Measurements from ENCODE around the gene ITGA7. TPM values are rescaled to one million over a fixed set of nuclear protein-coding genes. Genes with fewer than 3 reads are reported as not detected.

Gene ITGA7
- total RNA-seq, 2 experiments from 2014 or later = 3.1 TPM

DNA sequence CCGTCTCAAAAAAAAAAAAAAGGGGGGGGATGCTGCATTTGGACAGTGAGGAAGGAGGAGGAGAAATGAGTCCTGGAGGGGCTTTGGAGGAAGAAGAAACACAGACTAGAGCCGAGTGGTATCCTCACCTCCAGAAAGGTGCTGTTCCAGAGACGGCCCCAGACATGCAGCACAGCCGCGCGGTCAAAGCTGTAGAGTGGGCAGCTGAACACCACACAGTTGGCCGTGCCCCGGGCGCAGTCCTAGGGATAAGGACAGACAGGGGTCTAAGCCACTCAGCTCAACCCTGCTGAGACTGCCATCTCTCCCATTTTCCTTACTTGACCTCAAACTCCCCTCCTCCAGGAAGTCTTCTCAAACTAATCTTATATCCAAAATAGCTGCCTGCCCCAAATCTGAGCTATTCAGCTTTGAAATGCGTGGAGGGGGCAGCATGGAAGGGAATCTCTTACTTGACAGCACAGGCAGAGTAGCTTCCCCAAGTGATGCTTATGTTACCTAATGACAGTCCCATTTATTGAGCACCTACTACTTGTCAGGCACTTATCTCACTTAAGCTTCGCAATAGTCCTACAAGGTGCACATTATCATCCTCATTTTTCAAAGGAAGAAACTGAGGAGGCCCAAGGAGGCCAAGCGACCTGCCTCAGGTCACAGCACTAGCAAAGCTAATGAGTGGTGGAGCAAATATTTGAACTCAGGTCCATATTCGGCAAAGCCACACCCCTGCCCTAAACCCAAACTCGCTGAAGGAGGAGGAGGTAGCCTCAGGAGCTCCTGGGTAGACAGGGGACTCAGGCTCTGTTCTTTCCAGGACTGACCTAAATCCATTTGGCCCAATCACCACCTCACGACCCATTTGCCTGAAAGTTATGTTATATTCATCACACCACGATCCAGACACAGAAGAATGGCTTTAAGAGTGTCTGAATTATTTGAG lies 18.7 kb downstream of the ITGA7 start:
- no peaks in the 10 kb centered on the region for H3K27me3 Mint-ChIP-seq
- ChIA-PET CTCF (interaction anchor here (1.1 to 1.5 kb wide), 2 partner anchors 17 to 45 kb away, joined by 3 read pairs; no protein-coding TSS in a partner anchor), POLR2A (no interaction called here)
- no peak overlapping the region for H3K27ac Mint-ChIP-seq
- no peaks in the 10 kb centered on the region for H3K9me3 Mint-ChIP-seq
- DNase-seq = no peak
- no peaks in the 10 kb centered on the region for H3K36me3 Mint-ChIP-seq (ENCODE audit: low read depth)
- no peak overlapping the region for H3K4me3 Mint-ChIP-seq
- H3K4me1 Mint-ChIP-seq = no peaks in the 10 kb centered on the region

DNA sequence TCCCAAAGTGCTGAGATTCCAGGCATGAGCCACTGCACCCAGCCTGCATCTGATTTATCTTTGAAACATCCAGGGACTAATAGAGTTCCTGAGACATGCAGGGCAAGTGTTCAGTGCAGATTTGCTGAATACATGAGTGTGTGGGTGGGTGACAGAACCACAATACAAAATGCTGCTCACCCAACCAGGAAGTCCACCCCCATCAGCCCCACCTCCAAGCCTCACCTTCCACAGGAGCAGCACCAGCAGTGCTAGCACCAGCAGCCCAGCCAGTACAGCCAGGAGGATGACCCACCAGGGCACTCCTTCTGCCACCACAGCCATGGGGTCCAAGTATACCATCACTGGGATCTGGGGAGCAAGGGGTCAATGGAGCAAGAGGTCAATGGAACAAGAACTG lies 20.0 kb downstream of the ITGA7 start:
- DNase-seq = no peak
- POLR2A ChIA-PET = no interaction called here
- H3K4me1 Mint-ChIP-seq = no peaks in the 10 kb centered on the region
- H3K4me3 Mint-ChIP-seq = no peak overlapping the region
- H3K9me3 Mint-ChIP-seq = no peaks in the 10 kb centered on the region
- no peaks in the 10 kb centered on the region for H3K36me3 Mint-ChIP-seq (ENCODE audit: low read depth)
- CTCF ChIA-PET = interaction anchor here (1.5 kb wide), 1 partner anchor 18 kb away, joined by 3 read pairs; no protein-coding TSS in a partner anchor
- no peak overlapping the region for H3K27ac Mint-ChIP-seq
- peaks cover 3% of the 10 kb centered on the region for H3K27me3 Mint-ChIP-seq

DNA sequence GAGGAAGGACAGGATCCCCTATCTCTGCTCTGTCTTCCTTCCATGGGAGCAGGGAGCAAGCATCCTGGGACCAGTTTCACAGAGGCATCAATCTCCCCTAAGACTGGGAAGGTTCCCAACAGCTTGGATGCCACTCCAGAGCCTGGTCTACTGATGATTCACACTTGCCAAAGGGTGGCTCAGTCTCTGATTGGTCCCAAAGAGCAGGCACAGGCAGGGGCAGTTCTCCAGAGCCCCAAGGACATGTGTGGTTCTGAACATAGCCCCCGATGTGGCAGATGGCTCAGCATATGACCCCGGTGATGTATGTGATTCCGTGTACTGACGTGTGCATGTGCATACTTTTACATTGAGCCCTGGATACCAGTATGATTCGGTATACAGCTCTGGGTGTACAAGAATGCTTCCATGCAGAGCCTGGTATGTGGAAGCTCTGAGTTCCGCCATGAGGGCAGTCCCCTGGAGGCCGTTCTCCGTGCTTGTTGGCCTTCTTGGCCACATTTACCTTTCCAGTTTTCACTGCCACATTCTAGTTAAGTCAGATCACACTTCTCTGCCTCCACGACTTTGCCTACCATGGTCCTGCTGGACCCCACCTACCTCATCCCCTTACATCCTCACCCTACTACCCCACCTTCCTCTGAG lies 21.2 kb downstream of the ITGA7 start:
- Mint-ChIP-seq H3K4me3 (no peak overlapping the region), H3K4me1 (no peaks in the 10 kb centered on the region), H3K36me3 (ENCODE audit: low read depth) (no peaks in the 10 kb centered on the region), H3K27me3 (peaks cover 9% of the 10 kb centered on the region), H3K27ac (no peak overlapping the region), H3K9me3 (no peaks in the 10 kb centered on the region)
- ChIA-PET CTCF (no interaction called here), POLR2A (no interaction called here)
- no peak for DNase-seq

DNA sequence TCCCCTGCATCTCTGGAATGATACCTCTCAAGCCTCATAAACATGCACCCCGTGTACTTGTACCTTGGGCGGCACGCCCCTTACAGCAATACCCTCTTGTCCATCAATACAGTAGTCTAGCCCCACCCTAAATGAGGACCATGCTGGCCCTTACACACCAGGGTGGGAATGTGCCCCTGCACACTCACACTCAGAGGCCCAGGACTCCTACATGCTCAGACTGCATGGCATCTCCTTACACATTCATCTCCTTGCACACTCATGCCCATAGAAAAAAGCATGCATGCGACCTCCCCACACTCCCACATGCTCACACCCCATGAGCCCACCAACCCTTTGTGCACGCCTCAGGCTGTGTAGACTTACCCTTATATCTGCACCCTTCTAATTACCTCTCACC lies 22.0 kb downstream of the ITGA7 start:
- POLR2A ChIA-PET = no interaction called here
- no peaks in the 10 kb centered on the region for H3K36me3 Mint-ChIP-seq (ENCODE audit: low read depth)
- no peak for DNase-seq
- no peak overlapping the region for H3K27ac Mint-ChIP-seq
- CTCF ChIA-PET = no interaction called here
- no peak overlapping the region for H3K4me3 Mint-ChIP-seq
- no peaks in the 10 kb centered on the region for H3K9me3 Mint-ChIP-seq
- peaks cover 17% of the 10 kb centered on the region for H3K27me3 Mint-ChIP-seq
- H3K4me1 Mint-ChIP-seq = peaks cover 5% of the 10 kb centered on the region

DNA sequence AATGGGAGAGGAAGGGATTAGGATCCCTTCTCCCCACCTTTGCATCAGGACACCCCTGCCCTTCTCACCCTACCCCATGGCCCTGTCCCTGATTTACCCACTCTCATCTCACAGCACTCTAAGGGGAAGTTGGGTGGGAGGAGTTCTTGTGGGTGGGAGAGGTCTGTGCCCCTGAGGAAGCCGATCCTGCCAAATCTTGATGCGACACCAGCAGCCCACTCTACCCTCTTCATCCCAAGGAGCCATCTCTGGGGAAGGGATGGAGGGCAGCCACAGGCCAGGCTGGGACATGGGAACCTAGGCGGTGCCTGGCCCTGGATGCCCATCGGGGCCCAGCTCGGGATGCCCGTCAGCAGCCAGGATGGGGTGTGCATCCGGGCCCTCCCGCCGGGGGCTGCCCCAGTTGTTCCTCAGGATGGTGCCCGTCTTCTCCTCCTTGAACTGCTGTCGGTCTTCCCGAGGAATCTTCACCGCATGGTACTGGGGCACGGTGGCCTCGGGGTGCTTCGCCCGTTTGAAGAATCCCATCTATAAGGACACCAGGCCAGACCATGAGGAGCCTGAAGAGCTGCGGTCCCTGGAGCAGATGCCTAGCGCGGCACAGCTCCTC lies 22.8 kb downstream of the ITGA7 start:
- ChIA-PET POLR2A (no interaction called here), CTCF (no interaction called here)
- Mint-ChIP-seq H3K27me3 (peaks cover 23% of the 10 kb centered on the region), H3K36me3 (ENCODE audit: low read depth) (no peaks in the 10 kb centered on the region), H3K4me3 (no peak overlapping the region), H3K4me1 (peaks cover 5% of the 10 kb centered on the region), H3K9me3 (no peaks in the 10 kb centered on the region), H3K27ac (no peak overlapping the region)
- DNase-seq = no peak

DNA sequence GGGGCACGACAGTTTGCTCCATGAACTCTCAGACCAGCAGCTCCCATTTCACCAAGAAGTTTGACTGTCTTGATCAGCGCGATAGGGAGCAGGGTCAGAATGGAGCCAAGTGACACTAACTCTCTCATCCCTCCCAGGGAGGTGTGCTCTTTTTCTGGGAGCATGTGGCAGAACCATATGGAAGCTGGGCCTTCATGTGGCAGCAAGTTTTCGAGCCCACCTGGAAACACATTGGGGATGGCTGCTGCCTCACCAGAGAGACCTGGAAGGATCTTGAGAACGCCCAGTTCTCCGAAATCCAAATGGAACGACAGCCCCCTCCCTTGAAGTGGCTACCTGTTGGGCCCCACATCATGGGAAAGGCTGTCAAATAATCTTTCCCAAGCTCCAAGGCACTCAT lies 24.0 kb downstream of the ITGA7 start:
- Mint-ChIP-seq H3K9me3 (no peaks in the 10 kb centered on the region), H3K27ac (no peak overlapping the region), H3K27me3 (peaks cover 26% of the 10 kb centered on the region), H3K4me3 (no peak overlapping the region), H3K4me1 (peaks cover 5% of the 10 kb centered on the region), H3K36me3 (ENCODE audit: low read depth) (no peaks in the 10 kb centered on the region)
- ChIA-PET POLR2A (no interaction called here), CTCF (interaction anchor here (1.2 kb wide), 2 partner anchors 16 to 27 kb away, joined by 3 read pairs; no protein-coding TSS in a partner anchor)
- no peak for DNase-seq

DNA sequence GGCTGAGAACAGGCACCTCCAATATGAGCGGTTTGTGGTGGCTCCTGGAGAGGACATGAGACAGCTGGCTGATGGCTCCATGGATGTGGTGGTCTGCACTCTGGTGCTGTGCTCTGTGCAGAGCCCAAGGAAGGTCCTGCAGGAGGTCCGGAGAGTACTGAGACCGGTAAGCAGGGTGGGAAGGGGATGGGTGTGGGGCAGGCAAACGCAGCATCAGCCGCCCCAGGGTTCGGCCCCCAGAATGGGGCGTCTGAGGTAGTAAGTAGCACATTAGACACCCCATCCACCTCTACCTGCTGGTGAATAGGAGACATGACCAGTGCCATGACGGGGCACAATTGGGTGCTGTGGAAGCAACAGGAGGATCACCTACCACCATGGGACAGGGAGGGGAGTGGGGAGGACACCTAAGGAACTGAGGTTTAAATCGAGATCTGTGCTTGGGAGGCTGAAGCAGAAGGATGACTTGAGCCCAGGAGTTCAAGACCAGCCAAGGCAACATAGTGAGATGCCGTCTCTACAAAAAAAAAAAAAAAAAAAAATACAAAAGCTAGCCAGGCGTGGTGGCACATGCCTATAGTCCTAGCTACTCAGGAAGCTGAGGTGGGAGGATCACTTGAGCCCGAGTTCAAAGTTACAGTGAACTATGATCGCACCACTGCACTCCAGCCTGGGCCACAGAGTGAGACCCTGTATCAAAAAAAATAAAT lies 25.5 kb downstream of the ITGA7 start:
- ChIA-PET CTCF (interaction anchor here (0.6 to 1.2 kb wide), 4 partner anchors 26 to 912 kb away, joined by 3 to 4 read pairs (median 3); no protein-coding TSS in a partner anchor), POLR2A (no interaction called here)
- Mint-ChIP-seq H3K27ac (no peak overlapping the region), H3K36me3 (ENCODE audit: low read depth) (no peaks in the 10 kb centered on the region), H3K27me3 (peaks cover 26% of the 10 kb centered on the region), H3K4me3 (no peak overlapping the region), H3K9me3 (no peaks in the 10 kb centered on the region), H3K4me1 (peaks cover 5% of the 10 kb centered on the region)
- no peak for DNase-seq

DNA sequence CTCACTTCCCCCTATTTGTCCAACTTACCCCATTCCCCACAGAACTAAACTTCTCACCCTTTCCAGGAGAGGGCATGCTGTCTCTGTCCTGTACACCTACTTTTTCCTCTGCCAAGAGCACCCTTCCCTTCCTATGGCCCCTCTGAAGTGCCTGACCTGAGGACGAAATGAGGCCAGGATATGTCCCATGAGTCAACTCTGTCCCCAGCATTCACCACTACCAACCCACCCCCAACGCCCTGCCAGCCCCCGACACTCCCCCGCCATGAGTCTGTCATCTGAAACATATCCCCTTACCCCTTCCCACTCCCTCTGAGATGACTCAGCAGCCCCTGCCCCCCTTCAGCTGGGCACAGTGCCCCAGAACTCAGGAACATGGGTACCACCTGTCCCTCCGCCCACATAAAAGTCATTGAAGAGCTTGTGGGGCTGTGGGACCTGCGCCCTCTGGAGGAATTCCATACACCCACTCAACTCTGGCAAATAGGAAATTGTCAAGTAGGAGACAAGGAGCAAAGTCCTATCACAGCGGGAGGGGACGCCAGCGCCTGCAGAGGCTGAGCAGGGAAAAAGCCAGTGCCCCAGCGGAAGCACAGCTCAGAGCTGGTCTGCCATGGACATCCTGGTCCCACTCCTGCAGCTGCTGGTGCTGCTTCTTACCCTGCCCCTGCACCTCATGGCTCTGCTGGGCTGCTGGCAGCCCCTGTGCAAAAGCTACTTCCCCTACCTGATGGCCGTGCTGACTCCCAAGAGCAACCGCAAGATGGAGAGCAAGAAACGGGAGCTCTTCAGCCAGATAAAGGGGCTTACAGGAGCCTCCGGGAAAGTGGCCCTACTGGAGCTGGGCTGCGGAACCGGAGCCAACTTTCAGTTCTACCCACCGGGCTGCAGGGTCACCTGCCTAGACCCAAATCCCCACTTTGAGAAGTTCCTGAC lies 26.3 kb downstream of the ITGA7 start:
- Mint-ChIP-seq H3K4me3 (no peak overlapping the region), H3K27me3 (peaks cover 26% of the 10 kb centered on the region), H3K4me1 (peaks cover 5% of the 10 kb centered on the region), H3K27ac (no peak overlapping the region), H3K36me3 (ENCODE audit: low read depth) (no peaks in the 10 kb centered on the region), H3K9me3 (no peaks in the 10 kb centered on the region)
- DNase-seq = no peak
- ChIA-PET POLR2A (no interaction called here), CTCF (interaction anchor here (1.1 kb wide), 1 partner anchor 53 kb away, joined by 3 read pairs; no protein-coding TSS in a partner anchor)

DNA sequence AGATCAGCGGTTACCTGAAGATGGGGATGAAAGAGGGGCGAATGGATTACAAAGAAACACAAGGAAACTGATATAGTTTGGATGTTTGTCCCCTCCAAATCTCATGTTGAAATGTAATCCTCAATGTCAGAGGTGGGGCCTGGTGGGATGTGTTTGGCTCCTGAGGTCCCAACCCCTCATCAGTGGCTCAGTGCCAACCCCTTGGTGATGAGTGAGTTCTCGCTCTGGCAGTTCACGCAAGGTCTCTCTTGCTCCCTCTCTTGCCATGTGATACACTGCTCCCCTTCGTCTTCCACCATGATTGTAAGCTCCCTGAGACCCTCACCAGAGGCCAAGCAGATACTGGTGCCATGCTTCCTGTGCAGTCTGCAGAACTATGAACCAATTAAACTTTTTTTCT lies 28.0 kb downstream of the ITGA7 start:
- no peaks in the 10 kb centered on the region for H3K9me3 Mint-ChIP-seq
- H3K4me3 Mint-ChIP-seq = no peak overlapping the region
- no peak overlapping the region for H3K27ac Mint-ChIP-seq
- POLR2A ChIA-PET = no interaction called here
- peaks cover 28% of the 10 kb centered on the region for H3K27me3 Mint-ChIP-seq
- CTCF ChIA-PET = no interaction called here
- DNase-seq = no peak
- peaks cover 5% of the 10 kb centered on the region for H3K4me1 Mint-ChIP-seq
- no peaks in the 10 kb centered on the region for H3K36me3 Mint-ChIP-seq (ENCODE audit: low read depth)

DNA sequence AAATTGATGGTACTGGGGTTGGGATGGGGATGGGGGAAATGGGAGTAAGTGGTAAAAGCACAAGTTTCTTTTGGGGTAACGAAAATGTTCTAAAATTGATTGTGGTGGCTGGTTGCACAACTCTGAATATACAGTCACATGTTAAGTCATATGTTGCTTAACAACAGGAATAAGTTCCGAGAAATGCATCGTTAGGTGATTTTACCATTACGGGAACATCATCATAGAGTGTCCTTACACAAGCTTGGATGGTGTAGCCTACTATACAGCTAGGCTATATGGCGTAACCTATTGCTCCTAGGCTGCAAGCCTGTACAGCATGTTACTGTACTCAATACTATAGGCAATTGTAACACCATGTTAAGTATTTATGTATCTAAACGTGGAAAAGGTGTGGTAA lies 31.0 kb downstream of the ITGA7 start:
- Mint-ChIP-seq H3K9me3 (no peaks in the 10 kb centered on the region), H3K4me1 (peaks cover 5% of the 10 kb centered on the region), H3K27me3 (peaks cover 25% of the 10 kb centered on the region), H3K27ac (no peak overlapping the region), H3K36me3 (ENCODE audit: low read depth) (no peaks in the 10 kb centered on the region), H3K4me3 (no peak overlapping the region)
- ChIA-PET POLR2A (no interaction called here), CTCF (interaction anchor here (0.6 to 1.3 kb wide), 2 partner anchors 30 to 997 kb away, joined by 3 to 4 read pairs; no protein-coding TSS in a partner anchor)
- DNase-seq = no peak

DNA sequence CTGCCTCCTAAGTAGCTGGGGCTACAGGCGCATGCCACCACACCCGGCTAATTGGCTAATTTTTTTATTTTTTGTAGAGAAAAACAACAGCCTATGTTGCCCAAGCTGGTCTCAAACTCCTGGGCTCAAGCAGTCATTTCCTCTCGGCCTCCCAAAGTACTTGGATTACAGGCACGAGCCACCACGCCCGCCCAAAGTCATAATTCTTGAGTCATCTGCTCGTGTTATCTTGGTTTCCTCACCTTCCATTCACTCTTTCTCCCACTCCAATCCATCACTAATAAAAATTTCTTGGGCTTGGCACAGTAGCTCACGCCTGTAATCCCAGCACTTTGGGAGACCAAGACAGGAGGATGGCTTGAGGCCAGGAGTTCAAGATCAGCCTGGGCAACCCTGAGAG lies 32.0 kb downstream of the ITGA7 start:
- DNase-seq = no peak
- no peaks in the 10 kb centered on the region for H3K9me3 Mint-ChIP-seq
- H3K4me3 Mint-ChIP-seq = no peak overlapping the region
- H3K4me1 Mint-ChIP-seq = no peaks in the 10 kb centered on the region
- peaks cover 15% of the 10 kb centered on the region for H3K27me3 Mint-ChIP-seq
- CTCF ChIA-PET = no interaction called here
- H3K36me3 Mint-ChIP-seq (ENCODE audit: low read depth) = no peaks in the 10 kb centered on the region
- POLR2A ChIA-PET = no interaction called here
- H3K27ac Mint-ChIP-seq = no peak overlapping the region

DNA sequence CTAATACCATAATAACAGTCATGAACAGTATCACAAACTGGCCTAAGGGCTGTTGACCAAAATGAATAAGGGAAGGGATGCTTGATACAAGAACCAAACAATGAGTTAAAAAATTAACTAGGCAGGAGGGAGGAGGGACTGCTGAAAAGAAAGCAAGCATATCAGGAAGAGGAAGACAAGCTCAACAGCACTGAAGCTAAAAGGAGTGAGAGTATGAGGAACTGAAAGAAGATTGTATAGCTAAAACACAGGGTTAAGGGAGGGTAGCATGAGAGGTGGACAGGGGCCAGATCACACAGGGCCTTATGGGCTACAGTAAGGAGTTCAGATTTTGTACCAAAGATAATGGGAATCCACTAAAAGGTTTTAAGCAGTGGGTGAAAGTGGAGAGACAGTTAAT lies 34.1 kb downstream of the ITGA7 start:
- no peaks in the 10 kb centered on the region for H3K4me1 Mint-ChIP-seq
- ChIA-PET POLR2A (no interaction called here), CTCF (interaction anchor here (0.9 kb wide), 1 partner anchor 11 kb away, joined by 3 read pairs; no protein-coding TSS in a partner anchor)
- H3K9me3 Mint-ChIP-seq = no peaks in the 10 kb centered on the region
- peaks cover 6% of the 10 kb centered on the region for H3K27me3 Mint-ChIP-seq
- DNase-seq = no peak
- no peaks in the 10 kb centered on the region for H3K36me3 Mint-ChIP-seq (ENCODE audit: low read depth)
- no peak overlapping the region for H3K27ac Mint-ChIP-seq
- no peak overlapping the region for H3K4me3 Mint-ChIP-seq
